HUES48 (cell line): ENCODE data around the gene GPRIN2.
"Not testable (repeated sequence)": the region's sequence is repeated elsewhere in the genome, so short reads cannot be mapped to it uniquely, and the experiment has no call there.

Experiments used
- H3K27ac ChIP-seq: one replicate; pipeline ENCODE4 v1.7.0; 2013; ENCODE audit warnings: low read depth, low read length, inconsistent platforms
- H3K27me3 ChIP-seq: 2 replicates; pipeline ENCODE4 v1.6.1; 2013; ENCODE audit warnings: mild to moderate bottlenecking, low read length; ENCODE audit not compliant: control insufficient read depth, insufficient read depth
- H3K36me3 ChIP-seq: 2 replicates; pipeline ENCODE4 v1.6.1; 2013; ENCODE audit warnings: low read length; ENCODE audit not compliant: control insufficient read depth, insufficient read depth
- H3K4me1 ChIP-seq: 2 replicates; pipeline ENCODE4 v1.6.1; 2013; ENCODE audit warnings: mild to moderate bottlenecking, low read length; ENCODE audit not compliant: control insufficient read depth, insufficient read depth
- H3K4me3 ChIP-seq: 2 replicates; pipeline ENCODE4 v1.5.1; 2013; ENCODE audit warnings: mild to moderate bottlenecking, low read depth, low read length
- H3K9ac ChIP-seq: 2 replicates; pipeline ENCODE4 v1.6.1; 2013; ENCODE audit warnings: mild to moderate bottlenecking, low read depth, low read length, moderate library complexity
- H3K9me3 ChIP-seq: 2 replicates; pipeline ENCODE4 v1.6.1; 2013; ENCODE audit warnings: low read length; ENCODE audit not compliant: control insufficient read depth, insufficient read depth

The GPRIN2 gene

GRCh38 chr10:46539596-46540411, 16.7 kb downstream of the GPRIN2 start:
- no peak overlapping the region for H3K9ac ChIP-seq
- H3K4me3 ChIP-seq, result no peak overlapping the region
- no peak overlapping the region for H3K27ac ChIP-seq
- no peaks in the 10 kb centered on the region for H3K36me3 ChIP-seq
- H3K9me3 ChIP-seq, result no peaks in the 10 kb centered on the region
- peaks cover 7% of the 10 kb centered on the region; the same call in 1 of the 2 replicates for H3K27me3 ChIP-seq
- peaks cover 15% of the 10 kb centered on the region for H3K4me1 ChIP-seq

DNA sequence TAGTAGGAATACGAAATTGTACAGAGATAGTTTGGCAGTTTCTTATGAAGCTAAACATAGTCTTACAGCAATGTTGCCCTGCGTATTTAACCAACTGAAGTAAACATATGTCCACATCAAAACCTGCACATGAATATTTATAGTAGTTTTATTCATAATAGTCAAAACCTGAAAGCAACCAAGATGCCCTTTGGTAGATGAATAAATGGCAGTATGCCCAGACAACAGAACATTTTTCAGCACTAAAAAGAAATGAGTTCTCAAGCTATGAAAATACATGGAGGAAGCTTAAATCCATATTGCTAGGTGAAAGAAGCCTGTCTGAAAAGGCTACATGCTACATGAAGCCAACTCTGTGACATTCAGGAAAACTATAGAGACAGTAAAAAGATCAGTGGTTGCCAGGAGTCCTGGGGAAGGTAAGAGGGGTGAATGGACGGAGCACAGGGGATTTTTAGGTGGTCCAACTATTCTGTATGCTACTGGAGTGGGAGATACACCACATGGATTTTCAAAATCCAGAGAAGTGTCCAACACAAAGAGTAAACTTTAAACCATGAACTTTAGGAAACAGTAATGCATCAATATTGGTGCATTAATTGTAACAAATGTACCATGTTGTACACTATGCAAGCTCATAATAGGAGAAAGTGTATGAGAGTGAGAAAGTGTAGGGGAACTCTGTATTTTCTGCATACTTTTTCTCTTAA, 17.6 kb downstream of the GPRIN2 start:
- H3K36me3 ChIP-seq, result no peaks in the 10 kb centered on the region
- no peak overlapping the region for H3K27ac ChIP-seq
- no peak overlapping the region for H3K9ac ChIP-seq
- no peak overlapping the region for H3K4me3 ChIP-seq
- H3K4me1 ChIP-seq, result peaks cover 15% of the 10 kb centered on the region
- no peaks in the 10 kb centered on the region for H3K9me3 ChIP-seq
- H3K27me3 ChIP-seq, result peaks cover 7% of the 10 kb centered on the region; the same call in 1 of the 2 replicates

GRCh38 chr10:46538155-46538554, 18.3 kb downstream of the GPRIN2 start:
- Histone ChIP-seq H3K36me3 (no peaks in the 10 kb centered on the region), H3K9me3 (no peaks in the 10 kb centered on the region), H3K27me3 (peaks cover 7% of the 10 kb centered on the region; the same call in 1 of the 2 replicates), H3K27ac (no peak overlapping the region), H3K4me1 (peaks cover 15% of the 10 kb centered on the region), H3K9ac (no peak overlapping the region), H3K4me3 (no peak overlapping the region)

DNA sequence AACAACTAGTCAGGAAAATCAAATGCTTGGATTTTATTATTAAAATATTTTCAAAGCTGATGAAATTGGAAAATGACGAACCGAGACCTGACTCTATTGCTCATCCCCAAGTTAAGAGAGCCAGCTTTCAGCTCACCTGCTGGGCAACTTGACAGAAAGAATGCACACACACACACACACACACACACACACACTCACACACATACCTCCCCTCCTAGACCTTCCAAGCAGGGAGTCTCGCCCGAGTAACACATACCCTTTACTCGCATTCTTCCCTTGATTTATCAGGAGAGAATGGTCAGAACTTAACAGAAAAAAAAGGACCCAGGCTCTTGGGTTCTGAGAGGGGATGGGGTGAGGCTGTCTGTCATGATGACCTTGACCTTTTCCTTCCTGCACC, 19.1 kb downstream of the GPRIN2 start:
- H3K27ac ChIP-seq, result no peak overlapping the region
- no peaks in the 10 kb centered on the region for H3K9me3 ChIP-seq
- no peaks in the 10 kb centered on the region for H3K36me3 ChIP-seq
- H3K4me3 ChIP-seq, result no peak overlapping the region
- no peak overlapping the region for H3K9ac ChIP-seq
- H3K4me1 ChIP-seq, result peaks cover 15% of the 10 kb centered on the region
- peaks cover 7% of the 10 kb centered on the region; the same call in 1 of the 2 replicates for H3K27me3 ChIP-seq

- no peak overlapping the region for H3K4me3 ChIP-seq
- no peaks in the 10 kb centered on the region for H3K9me3 ChIP-seq
- peaks cover 7% of the 10 kb centered on the region; the same call in 1 of the 2 replicates for H3K27me3 ChIP-seq
- H3K9ac ChIP-seq, result no peak overlapping the region
- H3K36me3 ChIP-seq, result no peaks in the 10 kb centered on the region
- peaks cover 11% of the 10 kb centered on the region for H3K4me1 ChIP-seq
- H3K27ac ChIP-seq, result no peak overlapping the region
These were observed 19.7 kb downstream of the GPRIN2 start for GRCh38 chr10:46536781-46537180.

- H3K4me3 ChIP-seq, result no peak overlapping the region
- no peaks in the 10 kb centered on the region for H3K9me3 ChIP-seq
- H3K27me3 ChIP-seq, result peaks cover 7% of the 10 kb centered on the region; the same call in 1 of the 2 replicates
- H3K36me3 ChIP-seq, result no peaks in the 10 kb centered on the region
- no peak overlapping the region for H3K27ac ChIP-seq
- no peak overlapping the region for H3K9ac ChIP-seq
- peaks cover 8% of the 10 kb centered on the region; the same call in 1 of the 2 replicates for H3K4me1 ChIP-seq
These were observed 20.3 kb downstream of the GPRIN2 start for GRCh38 chr10:46536171-46536570.

- H3K27me3 ChIP-seq, result no peaks in the 10 kb centered on the region
- no peak overlapping the region for H3K9ac ChIP-seq
- peaks cover 8% of the 10 kb centered on the region; the same call in 1 of the 2 replicates for H3K4me1 ChIP-seq
- no peak overlapping the region for H3K27ac ChIP-seq
- H3K4me3 ChIP-seq, result no peak overlapping the region
- no peaks in the 10 kb centered on the region for H3K9me3 ChIP-seq
- no peaks in the 10 kb centered on the region for H3K36me3 ChIP-seq
These were observed 21.5 kb downstream of the GPRIN2 start for GRCh38 chr10:46534828-46535524.

DNA sequence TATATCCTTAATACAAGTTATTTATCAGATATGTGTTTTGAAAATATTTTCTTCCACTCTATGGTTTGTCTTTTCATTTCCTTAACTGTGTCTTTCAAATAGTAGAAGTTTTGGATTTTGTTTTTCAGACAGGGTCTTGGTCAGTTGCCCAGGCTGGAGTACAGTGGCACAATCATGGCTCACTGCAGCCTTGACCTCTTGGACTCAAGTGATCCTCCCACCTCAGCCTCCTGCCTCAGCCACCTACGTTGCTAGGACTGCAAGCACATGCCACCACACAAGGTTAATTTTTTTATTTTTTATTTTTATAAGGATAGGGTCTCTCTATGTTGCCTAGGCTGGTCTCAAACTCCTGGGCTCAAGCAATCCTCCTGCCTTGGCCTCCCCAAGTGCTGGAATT, 24.2 kb downstream of the GPRIN2 start:
- not testable (repeated sequence) for H3K27ac ChIP-seq, H3K27me3 ChIP-seq, H3K9ac ChIP-seq, H3K4me3 ChIP-seq, H3K4me1 ChIP-seq, H3K9me3 ChIP-seq, H3K36me3 ChIP-seq

- Histone ChIP-seq H3K4me1 (no peaks in the 10 kb centered on the region), H3K27ac (no peak overlapping the region), H3K9ac (no peak overlapping the region), H3K27me3 (no peaks in the 10 kb centered on the region), H3K9me3 (no peaks in the 10 kb centered on the region), H3K4me3 (no peak overlapping the region), H3K36me3 (no peaks in the 10 kb centered on the region)
These were observed 25.9 kb downstream of the GPRIN2 start for GRCh38 chr10:46530249-46531186.

DNA sequence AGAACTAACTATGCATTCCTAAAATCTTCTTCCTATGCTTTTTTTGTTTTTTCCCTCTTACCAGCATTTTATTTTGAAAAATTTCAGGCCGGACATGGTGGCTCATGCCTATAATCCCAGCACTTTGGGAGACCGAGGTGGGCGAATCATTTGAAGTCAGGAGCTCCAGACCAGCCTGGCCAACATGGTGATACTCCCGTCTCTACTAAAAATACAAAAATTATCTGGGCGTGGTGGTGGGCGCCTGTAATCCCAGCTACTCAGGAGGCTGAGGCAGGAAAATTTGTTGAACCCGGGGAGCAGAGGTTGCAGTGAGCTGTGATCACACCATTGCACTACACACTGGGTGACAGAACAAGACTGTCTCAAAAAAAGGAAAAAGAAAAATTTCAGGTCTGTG, 26.7 kb downstream of the GPRIN2 start:
- H3K27ac ChIP-seq, H3K36me3 ChIP-seq, H3K4me1 ChIP-seq, H3K4me3 ChIP-seq, H3K27me3 ChIP-seq, H3K9ac ChIP-seq, H3K9me3 ChIP-seq: not testable (repeated sequence)
